ENCODE results near the gene MAB21L3.

The MAB21L3 gene

GRCh38 chr1:116110567-116111523 lies at the start of gene MAB21L3:
Gene MAB21L3 (plus strand): TSS chr1:116111399. CDS start chr1:116112616, 1,217 bp downstream.
- no peak for DNase-seq (ENCODE audit: low spot score)

- no peak for DNase-seq (ENCODE audit: low spot score)
Measured at GRCh38 chr1:116062201-116062600, 49.0 kb upstream of the MAB21L3 start.

DNA sequence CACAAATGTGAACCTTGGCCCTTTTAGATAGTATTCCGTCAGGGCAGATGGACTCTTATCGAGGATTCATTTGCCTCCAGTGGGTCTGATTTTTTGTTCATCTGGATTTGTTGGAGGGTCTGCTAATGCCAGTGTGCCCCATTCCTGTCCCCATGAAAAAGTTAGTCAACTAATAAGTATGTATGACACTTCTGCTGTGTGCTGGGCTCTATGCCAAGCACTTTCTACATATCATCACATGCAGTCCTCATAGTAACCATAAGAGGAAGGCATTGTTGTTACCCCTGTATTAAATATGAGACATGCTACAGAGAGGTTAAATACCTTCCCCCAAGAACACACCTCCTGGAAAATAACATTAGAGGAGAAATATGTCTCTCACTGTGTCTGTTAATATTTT lies 46.6 kb upstream of the MAB21L3 start:
- no peak for DNase-seq (ENCODE audit: low spot score)

- DNase-seq (ENCODE audit: low spot score): no peak
Measured at GRCh38 chr1:116066868-116067565, 44.2 kb upstream of the MAB21L3 start.

DNA sequence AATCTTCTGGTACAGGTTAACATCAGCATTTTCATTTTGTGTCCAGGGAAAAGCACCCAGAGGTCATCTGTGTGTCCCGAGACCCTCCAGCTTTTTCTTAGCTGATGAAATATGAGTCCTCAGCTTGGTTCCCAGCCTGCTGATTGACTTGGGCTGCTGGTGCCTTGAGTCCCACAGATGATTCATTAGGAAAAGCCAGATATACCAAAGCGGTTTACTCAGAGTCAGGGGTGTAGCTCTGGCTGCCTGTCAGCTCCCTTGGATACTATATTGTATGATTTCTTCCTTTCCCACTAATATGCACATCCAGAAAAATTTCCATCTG lies 43.7 kb upstream of the MAB21L3 start:
- no peak for DNase-seq (ENCODE audit: low spot score)

DNA sequence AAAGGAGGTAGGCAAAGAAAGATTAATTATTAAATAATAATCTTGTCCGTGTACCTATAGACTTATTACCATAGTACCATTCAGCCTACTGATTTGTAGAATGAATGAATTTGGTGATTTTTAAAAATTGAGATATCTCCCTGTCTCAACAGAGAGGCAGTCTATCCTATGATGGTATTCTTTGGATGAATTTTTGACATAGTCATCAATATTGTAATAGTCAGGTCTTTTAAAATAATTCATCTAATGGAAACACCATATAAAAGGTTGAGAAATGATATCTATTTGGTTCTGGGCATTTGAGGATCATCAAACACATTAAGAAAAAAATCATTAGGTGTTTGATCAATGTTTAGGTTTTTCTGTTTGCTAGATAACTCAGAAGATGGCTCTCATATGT lies 35.6 kb upstream of the MAB21L3 start:
- DNase-seq (ENCODE audit: low spot score): no peak

- no peak for DNase-seq (ENCODE audit: low spot score)
Measured at GRCh38 chr1:116075990-116076389, 35.2 kb upstream of the MAB21L3 start.

GRCh38 chr1:116076831-116077230 lies 34.4 kb upstream of the MAB21L3 start:
- DNase-seq (ENCODE audit: low spot score): no peak

DNA sequence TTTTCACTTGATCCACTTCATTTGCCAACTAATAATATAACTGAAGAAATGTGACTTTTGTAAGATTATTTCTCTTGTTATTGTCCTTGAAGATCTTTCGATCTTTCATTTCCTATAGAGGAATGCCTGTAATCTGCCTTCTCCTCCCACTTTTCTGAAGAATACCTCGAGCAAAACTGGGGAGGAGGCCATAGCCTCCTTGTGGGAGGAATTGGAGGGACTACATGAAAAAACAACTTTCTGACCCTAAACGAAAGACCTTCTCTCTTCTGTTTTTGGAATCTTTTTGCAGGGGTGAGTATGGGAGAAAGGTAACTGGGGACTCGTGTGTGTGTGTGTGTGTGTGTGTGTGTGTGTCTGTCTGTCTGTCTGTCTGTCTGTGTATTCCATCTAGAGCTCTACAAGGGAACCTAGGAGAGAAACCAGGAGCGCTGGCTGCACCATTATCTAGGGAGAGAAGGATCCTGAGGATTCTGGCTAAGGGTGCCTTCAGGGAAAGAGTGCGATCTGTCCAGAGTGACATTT lies 32.4 kb upstream of the MAB21L3 start:
- no peak for DNase-seq (ENCODE audit: low spot score)

DNA sequence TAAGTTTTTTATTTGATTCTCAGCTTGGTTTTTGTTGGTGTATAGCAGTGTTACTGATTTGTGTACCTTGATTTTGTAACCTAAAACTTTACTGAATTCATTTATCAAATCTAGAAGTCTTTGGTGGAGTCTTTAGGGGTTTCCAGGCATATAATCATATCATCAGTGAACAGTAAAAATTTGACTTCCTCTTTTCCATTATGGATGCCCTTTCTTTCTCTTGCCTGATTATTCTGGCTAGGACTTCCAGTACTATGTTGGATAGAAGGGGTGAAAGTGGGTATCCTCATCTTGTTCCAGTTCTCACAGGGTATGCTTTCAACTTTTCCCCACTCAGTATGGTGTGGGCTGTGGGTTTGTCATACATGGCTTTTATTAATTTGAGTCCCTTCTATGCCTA lies 23.6 kb upstream of the MAB21L3 start:
- no peak for DNase-seq (ENCODE audit: low spot score)

DNA sequence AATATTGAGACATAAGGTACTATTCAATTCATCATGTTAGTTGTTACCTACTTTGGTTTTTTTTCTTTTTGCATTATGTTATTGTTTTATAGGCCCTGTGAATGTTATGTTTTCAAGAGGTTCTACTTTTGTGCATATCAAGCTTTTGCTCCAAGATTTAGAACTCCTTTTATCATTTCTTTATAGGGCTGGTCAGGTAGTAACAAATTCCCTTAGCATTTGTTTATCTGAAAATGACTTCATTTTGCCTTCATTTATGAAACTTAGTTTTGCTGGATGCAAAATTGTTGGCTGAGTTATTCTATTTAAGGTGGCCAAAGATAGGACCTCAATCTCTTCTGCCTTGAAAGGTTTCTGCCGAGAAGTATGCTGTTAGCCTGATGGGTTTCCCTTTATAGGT lies 21.3 kb upstream of the MAB21L3 start:
- no peak for DNase-seq (ENCODE audit: low spot score)

DNA sequence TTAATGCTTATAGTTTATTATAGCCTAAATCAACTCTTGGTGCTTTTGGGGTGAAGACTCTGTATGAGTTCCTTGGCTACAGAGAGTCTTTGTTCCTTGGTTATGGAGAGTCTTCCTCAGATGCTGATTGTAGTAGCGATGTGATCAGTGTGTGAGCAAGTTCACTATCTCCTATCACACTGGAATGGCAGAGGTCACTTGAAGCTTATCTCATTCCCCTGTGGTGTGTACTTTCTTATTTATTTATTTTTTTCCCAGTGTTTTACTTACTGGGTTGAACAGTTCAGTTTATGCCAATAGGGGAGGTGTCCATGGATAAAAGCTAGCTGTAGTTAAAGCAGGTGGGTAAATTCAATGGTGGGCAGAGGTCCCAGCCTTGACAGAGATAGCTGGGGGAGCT lies 20.1 kb upstream of the MAB21L3 start:
- no peak for DNase-seq (ENCODE audit: low spot score)

DNA sequence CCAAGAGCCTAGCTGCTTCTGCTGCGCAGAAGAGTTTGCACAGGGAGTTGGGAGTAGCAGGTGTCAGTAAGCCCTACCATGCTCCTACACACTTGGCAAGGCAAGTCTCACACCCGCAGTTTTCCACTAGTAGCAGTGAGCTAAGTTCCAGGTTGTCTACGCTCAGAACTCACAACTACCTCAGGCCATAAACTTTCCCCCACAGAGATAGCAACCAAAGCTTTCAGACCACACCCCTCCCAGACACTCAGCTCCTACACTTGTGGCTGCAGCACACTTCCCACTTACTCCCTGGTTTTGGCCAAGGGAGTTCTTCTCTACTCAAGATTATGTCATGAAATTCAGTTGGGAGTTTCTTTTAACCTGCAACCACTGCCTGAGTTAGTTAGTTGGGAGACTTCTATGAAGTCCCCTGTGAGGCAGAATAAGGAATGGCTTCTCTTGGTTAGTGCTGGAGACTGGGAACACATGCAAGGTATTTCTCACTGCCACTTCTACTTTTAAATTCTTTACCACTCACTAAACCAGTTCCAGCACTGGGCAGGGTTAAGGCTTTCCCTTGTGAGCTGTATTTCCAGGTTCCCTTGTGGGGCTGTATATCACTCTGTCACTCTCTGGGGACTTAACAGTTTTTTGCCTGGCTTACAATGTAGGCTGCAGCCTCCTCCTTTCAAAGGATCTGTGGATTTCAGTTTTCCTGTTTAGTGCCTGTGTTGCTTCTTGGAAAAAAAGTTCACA lies 18.3 kb upstream of the MAB21L3 start:
- DNase-seq (ENCODE audit: low spot score): no peak

GRCh38 chr1:116095027-116095426 lies 16.2 kb upstream of the MAB21L3 start:
- no peak for DNase-seq (ENCODE audit: low spot score)

GRCh38 chr1:116096013-116096618 lies 15.1 kb upstream of the MAB21L3 start:
- no peak for DNase-seq (ENCODE audit: low spot score)

GRCh38 chr1:116097626-116098025 lies 13.6 kb upstream of the MAB21L3 start:
- DNase-seq (ENCODE audit: low spot score): no peak

GRCh38 chr1:116099379-116099778 lies 11.8 kb upstream of the MAB21L3 start:
- no peak for DNase-seq (ENCODE audit: low spot score)

GRCh38 chr1:116099919-116100318 lies 11.3 kb upstream of the MAB21L3 start:
- DNase-seq (ENCODE audit: low spot score): no peak

GRCh38 chr1:116104667-116105066 lies 6.5 kb upstream of the MAB21L3 start:
- no peak for DNase-seq (ENCODE audit: low spot score)

DNA sequence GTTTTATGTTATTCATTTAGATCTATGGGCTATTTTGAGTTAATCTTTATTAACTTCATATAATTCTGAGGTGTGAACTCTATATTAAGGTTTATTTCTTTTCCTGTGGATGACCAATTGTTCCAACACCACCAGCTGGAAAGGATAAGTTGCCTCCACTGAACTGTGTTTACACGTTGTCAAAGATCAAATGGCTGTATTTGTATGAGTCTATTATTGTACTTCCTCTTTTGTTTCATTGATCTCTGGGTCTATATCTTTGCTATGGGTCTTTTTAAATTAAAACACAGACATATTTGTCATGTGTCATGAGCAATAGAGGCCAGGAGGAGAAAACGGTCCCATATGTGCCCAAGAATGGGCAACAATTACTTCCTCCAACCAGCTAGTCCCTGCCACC lies 5.2 kb upstream of the MAB21L3 start:
- DNase-seq (ENCODE audit: low spot score): no peak

GRCh38 chr1:116106646-116107045 lies 4.6 kb upstream of the MAB21L3 start:
- no peak for DNase-seq (ENCODE audit: low spot score)

DNA sequence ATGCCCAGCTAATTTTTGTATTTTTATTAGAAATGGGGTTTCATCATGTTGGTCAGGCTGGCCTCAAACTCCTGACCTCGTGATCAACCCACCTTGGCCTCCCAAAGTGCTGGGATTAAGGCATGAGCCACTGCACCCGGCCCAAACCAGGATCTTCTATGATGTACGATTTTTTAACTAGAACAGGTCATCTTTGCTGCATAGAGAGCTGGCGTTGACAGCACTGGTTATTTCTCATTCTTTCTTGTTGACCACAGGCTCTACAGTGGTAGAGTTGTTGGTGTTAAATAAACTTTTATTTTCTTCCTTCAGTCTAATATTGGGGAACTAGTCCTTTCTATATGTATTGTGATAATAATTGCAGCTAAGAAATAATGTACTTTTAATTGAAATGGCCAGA lies 3.8 kb upstream of the MAB21L3 start:
- DNase-seq (ENCODE audit: low spot score): no peak

Measured in HuH-7.5 (cell line).